ENCODE results near the gene ALKBH3. TPM values are rescaled to one million over a fixed set of nuclear protein-coding genes. Genes with fewer than 3 reads are reported as not detected.

Gene ALKBH3
- total and polyA plus RNA-seq, 2 of the 13 experiments (the other 11 are each of a cell fraction or from before 2014, with no cell fraction given): 17.8 to 36.1 TPM

- TF ChIP-seq ZNF333 (CRISPR knock-in tag; IDR thresholded peaks at IDR 0.05; ENCODE audit: borderline replicate concordance) (no peak), HDAC1 (CRISPR knock-in tag; IDR thresholded peaks at IDR 0.05) (no peak), NR2F6 (IDR thresholded peaks at IDR 0.05) (peak; percentile 86), NR2F6 (CRISPR knock-in tag; IDR thresholded peaks at IDR 0.05) (peak; percentile 90), ZZZ3 (CRISPR knock-in tag; IDR thresholded peaks at IDR 0.05; ENCODE audit: borderline replicate concordance) (no peak), ZSCAN29 (CRISPR knock-in tag; conservative IDR thresholded peaks at IDR 0.05) (no peak), TGIF2 (CRISPR knock-in tag; IDR thresholded peaks at IDR 0.05) (no peak), NR2F1 (CRISPR knock-in tag; IDR thresholded peaks at IDR 0.05) (peak; percentile 91 to 98), GLMP (CRISPR knock-in tag; IDR thresholded peaks at IDR 0.05; ENCODE audit: borderline replicate concordance) (no peak), PBX3 (CRISPR knock-in tag; IDR thresholded peaks at IDR 0.05; ENCODE audit: borderline replicate concordance) (no peak), NR3C1 (CRISPR knock-in tag; IDR thresholded peaks at IDR 0.05) (no peak), YEATS4 (CRISPR knock-in tag; IDR thresholded peaks at IDR 0.05; ENCODE audit: borderline replicate concordance) (no peak), ZNF563 (CRISPR knock-in tag; IDR thresholded peaks at IDR 0.05) (no peak), SMC3 (IDR thresholded peaks at IDR 0.05; ENCODE audit: low read length) (peak; percentile 24; the same call in 1 of the 2 replicates)
- TF ChIP-seq, protein P1, sequence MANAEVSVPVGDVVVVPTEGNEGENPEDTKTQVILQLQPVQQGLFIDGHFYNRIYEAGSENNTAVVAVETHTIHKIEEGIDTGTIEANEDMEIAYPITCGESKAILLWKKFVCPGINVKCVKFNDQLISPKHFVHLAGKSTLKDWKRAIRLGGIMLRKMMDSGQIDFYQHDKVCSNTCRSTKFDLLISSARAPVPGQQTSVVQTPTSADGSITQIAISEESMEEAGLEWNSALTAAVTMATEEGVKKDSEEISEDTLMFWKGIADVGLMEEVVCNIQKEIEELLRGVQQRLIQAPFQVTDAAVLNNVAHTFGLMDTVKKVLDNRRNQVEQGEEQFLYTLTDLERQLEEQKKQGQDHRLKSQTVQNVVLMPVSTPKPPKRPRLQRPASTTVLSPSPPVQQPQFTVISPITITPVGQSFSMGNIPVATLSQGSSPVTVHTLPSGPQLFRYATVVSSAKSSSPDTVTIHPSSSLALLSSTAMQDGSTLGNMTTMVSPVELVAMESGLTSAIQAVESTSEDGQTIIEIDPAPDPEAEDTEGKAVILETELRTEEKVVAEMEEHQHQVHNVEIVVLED (CRISPR knock-in tag; IDR thresholded peaks at IDR 0.05; ENCODE audit: borderline replicate concordance): no peak
- TF ChIP-seq, protein P2, sequence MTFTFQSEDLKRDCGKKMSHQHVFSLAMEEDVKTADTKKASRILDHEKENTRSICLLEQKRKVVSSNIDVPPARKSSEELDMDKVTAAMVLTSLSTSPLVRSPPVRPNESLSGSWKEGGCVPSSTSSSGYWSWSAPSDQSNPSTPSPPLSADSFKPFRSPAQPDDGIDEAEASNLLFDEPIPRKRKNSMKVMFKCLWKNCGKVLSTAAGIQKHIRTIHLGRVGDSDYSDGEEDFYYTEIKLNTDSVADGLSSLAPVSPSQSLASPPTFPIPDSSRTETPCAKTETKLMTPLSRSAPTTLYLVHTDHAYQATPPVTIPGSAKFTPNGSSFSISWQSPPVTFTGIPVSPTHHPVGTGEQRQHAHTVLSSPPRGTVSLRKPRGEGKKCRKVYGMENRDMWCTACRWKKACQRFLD (CRISPR knock-in tag; IDR thresholded peaks at IDR 0.05; ENCODE audit: borderline replicate concordance): no peak
- TF ChIP-seq, protein P3, sequence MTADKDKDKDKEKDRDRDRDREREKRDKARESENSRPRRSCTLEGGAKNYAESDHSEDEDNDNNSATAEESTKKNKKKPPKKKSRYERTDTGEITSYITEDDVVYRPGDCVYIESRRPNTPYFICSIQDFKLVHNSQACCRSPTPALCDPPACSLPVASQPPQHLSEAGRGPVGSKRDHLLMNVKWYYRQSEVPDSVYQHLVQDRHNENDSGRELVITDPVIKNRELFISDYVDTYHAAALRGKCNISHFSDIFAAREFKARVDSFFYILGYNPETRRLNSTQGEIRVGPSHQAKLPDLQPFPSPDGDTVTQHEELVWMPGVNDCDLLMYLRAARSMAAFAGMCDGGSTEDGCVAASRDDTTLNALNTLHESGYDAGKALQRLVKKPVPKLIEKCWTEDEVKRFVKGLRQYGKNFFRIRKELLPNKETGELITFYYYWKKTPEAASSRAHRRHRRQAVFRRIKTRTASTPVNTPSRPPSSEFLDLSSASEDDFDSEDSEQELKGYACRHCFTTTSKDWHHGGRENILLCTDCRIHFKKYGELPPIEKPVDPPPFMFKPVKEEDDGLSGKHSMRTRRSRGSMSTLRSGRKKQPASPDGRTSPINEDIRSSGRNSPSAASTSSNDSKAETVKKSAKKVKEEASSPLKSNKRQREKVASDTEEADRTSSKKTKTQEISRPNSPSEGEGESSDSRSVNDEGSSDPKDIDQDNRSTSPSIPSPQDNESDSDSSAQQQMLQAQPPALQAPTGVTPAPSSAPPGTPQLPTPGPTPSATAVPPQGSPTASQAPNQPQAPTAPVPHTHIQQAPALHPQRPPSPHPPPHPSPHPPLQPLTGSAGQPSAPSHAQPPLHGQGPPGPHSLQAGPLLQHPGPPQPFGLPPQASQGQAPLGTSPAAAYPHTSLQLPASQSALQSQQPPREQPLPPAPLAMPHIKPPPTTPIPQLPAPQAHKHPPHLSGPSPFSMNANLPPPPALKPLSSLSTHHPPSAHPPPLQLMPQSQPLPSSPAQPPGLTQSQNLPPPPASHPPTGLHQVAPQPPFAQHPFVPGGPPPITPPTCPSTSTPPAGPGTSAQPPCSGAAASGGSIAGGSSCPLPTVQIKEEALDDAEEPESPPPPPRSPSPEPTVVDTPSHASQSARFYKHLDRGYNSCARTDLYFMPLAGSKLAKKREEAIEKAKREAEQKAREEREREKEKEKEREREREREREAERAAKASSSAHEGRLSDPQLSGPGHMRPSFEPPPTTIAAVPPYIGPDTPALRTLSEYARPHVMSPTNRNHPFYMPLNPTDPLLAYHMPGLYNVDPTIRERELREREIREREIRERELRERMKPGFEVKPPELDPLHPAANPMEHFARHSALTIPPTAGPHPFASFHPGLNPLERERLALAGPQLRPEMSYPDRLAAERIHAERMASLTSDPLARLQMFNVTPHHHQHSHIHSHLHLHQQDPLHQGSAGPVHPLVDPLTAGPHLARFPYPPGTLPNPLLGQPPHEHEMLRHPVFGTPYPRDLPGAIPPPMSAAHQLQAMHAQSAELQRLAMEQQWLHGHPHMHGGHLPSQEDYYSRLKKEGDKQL (CRISPR knock-in tag; IDR thresholded peaks at IDR 0.05; ENCODE audit: low read depth): no peak
These were observed 40.2 kb downstream of the ALKBH3 start (continued) for GRCh38 chr11:43920598-43921419.
